ENCODE measurements around the gene PDCD1LG2. TPM values are rescaled to one million over a fixed set of nuclear protein-coding genes. Genes with fewer than 3 reads are reported as not detected.
"Not testable (repeated sequence)": the region's sequence is repeated elsewhere in the genome, so short reads cannot be mapped to it uniquely, and the experiment has no call there.

Gene PDCD1LG2
- total RNA-seq, 1 donor from 2014 or later: under 0.01 TPM

DNA sequence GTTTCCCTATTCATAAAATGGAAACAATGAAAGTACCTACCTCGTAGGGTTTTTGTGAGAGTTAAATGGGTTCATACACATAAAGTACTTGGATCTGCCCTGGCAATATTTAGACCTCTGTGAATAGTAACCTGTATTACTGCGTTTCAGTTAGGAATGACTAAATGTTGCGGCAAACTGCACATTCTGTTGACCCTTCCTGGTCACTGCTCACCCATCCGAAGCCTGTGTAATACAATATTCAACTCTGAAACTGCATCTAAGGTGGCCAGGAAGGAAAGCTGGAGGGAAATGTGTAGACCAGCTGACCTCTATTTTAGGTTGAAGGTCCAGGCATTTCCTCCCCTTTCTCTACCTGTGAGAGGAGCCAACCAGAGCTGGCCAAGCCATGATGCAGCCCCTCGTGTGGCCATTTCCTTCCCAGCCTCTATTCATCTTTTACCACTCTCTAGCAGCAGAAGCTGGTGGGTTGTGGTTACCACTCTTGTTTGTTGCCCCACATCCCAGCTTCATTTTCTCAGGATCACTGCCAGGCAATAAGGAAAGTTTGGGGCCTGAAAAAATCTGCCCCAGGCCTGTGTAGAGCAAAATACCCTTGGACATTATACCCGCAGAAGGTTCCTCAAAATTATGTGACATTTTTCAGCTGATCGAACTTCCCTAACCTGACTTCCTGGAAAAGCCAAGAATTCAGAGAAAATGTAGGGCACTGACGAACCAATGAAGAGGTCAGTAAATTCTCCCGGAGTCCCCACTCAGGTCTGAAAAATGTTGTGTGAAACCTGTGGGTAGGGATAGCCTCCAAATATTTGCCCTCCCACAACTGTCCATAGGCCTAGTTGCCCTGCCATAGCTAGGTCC, 20.5 kb upstream of the PDCD1LG2 start:
- Histone ChIP-seq H3K4me3 (ENCODE audit: low read depth, low read length) (no peak overlapping the region), H3K36me3 (ENCODE audit: control insufficient read depth, insufficient read depth, low read length) (no peaks in the 10 kb centered on the region), H3K27me3 (ENCODE audit: control insufficient read depth, insufficient read depth, low read length) (no peaks in the 10 kb centered on the region)
- no peak for FAIRE-seq
- no peak for DNase-seq (ENCODE audit: low read depth)
- TF ChIP-seq, protein P1, sequence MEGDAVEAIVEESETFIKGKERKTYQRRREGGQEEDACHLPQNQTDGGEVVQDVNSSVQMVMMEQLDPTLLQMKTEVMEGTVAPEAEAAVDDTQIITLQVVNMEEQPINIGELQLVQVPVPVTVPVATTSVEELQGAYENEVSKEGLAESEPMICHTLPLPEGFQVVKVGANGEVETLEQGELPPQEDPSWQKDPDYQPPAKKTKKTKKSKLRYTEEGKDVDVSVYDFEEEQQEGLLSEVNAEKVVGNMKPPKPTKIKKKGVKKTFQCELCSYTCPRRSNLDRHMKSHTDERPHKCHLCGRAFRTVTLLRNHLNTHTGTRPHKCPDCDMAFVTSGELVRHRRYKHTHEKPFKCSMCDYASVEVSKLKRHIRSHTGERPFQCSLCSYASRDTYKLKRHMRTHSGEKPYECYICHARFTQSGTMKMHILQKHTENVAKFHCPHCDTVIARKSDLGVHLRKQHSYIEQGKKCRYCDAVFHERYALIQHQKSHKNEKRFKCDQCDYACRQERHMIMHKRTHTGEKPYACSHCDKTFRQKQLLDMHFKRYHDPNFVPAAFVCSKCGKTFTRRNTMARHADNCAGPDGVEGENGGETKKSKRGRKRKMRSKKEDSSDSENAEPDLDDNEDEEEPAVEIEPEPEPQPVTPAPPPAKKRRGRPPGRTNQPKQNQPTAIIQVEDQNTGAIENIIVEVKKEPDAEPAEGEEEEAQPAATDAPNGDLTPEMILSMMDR (IDR thresholded peaks at IDR 0.05; ENCODE audit: insufficient read depth, low read length, severe bottlenecking): no peak

DNA sequence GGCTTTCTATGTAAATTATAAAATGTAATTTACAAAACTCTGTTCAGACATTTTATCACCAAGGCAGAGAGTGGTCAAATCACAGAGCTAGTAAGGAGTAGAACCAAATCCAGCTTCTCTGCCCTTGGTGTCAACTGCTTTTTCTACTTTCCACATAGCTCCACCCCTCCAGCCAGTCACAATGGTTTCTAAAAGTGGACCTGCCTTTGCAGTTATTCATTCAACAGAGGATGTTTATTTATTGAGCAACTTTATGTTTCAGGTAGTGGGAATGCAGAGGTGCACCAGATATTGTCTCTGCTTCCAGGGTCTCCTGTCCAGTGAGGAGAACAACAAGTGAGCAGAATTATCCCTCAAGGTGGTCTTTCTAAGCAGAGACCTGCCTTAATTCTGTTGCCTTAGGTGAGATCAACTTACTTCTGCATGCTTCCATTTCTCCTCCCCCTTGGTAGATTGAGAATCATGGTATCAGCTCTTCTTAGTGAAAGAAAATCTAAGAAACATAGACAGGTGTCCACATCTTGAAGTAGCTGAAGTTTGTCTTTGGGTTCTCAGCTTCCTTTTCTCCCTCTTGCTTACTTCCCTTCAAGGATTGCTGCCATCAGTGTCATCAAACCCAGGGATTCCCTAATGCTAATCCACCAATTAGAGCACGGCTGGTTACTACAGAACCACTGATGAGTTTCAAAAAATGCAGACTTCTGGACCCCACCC, 17.2 kb upstream of the PDCD1LG2 start:
- TF ChIP-seq, protein P1 (IDR thresholded peaks at IDR 0.05; ENCODE audit: insufficient read depth, low read length, severe bottlenecking): no peak
- no peak for FAIRE-seq
- DNase-seq (ENCODE audit: low read depth): peak; percentile 92

DNA sequence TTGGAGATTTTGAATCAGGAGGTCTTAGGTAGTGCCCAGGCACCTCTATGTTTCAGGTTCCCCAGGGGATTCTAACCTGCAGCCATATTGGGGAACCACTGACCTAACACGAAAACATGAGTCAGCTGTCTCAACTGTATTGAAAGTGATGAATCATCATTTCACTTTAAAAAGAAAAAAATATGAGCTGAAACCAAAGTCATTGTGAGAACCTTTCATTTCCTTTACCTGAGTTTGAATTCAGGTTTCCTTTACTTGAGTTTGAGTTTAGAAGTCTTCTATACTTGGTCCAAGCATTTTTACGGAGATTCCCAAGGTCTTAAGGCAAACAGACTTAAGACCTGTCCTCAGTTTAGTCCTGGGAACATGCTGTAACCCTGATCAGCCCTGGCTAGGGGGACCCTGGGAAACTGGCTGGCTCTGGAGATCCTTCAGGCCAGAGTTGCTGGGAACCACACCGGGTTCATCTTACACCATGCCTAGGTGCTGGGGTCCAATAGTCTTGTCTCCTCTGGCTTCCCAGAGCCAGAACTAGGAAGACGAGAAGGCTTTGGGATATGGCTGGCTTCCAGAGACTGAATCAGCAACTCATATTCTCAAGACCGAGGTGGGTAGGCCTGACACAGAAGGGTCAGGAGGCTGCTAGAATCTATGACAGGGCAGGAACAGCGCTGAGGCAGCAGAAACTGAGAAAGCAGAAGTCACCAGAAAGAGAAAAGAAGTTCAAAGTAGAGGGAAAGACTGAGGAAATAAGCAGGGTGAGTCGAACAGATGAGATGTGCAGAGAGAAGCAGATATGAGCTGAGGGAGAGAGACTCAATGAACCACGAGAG, 16.4 kb upstream of the PDCD1LG2 start:
- H3K4me3 ChIP-seq (ENCODE audit: low read depth, low read length): no peak overlapping the region
- H3K27me3 ChIP-seq (ENCODE audit: control insufficient read depth, insufficient read depth, low read length): no peaks in the 10 kb centered on the region
- TF ChIP-seq, protein P1 (IDR thresholded peaks at IDR 0.05; ENCODE audit: insufficient read depth, low read length, severe bottlenecking): no peak
- FAIRE-seq (no peak), DNase-seq (ENCODE audit: low read depth) (peak; percentile 94)
- no peaks in the 10 kb centered on the region for H3K36me3 ChIP-seq (ENCODE audit: control insufficient read depth, insufficient read depth, low read length)

More for the DNA sequence above, 17.2 kb upstream of the PDCD1LG2 start:
- no peak overlapping the region for H3K4me3 ChIP-seq (ENCODE audit: low read depth, low read length)
- no peaks in the 10 kb centered on the region for H3K27me3 ChIP-seq (ENCODE audit: control insufficient read depth, insufficient read depth, low read length)
- no peaks in the 10 kb centered on the region for H3K36me3 ChIP-seq (ENCODE audit: control insufficient read depth, insufficient read depth, low read length)

DNA sequence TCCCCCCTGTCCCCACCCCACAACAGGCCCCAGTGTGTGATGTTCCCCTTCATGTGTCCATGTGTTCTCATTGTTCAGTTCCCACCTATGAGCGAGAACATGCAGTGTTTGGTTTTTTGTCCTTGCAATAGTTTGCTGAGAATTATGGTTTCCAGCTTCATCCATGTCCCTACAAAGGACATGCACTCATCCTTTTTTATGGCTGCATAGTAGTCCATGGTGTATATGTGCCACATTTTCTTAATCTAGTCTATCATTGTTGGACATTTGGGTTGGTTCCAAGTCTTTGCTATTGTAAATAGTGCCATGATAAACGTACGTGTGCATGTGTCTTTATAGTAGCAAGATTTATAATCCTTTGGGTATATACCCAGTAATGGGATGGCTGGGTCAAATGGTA, 15.6 kb upstream of the PDCD1LG2 start:
- H3K27me3 ChIP-seq (ENCODE audit: control insufficient read depth, insufficient read depth, low read length); H3K4me3 ChIP-seq (ENCODE audit: low read depth, low read length); DNase-seq (ENCODE audit: low read depth); FAIRE-seq; H3K36me3 ChIP-seq (ENCODE audit: control insufficient read depth, insufficient read depth, low read length): not testable (repeated sequence)

DNA sequence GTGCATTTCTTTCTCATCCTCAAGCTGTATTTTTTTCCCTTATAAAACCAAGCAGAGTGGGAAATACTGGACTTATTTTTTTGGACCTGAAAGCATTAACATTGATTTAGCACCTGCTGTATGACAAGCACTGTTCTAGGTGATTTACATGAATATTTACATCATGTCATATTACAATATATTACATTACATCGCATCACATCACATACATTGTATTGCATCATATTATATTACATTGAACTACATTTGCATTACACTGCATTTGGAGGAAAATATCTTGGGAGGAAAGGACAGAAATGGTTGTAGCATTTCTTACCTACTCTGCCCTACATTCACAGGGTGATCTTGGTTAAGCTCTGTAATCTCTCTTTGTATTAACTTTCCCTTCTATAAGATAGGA, 11.2 kb upstream of the PDCD1LG2 start:
- H3K4me3 ChIP-seq (ENCODE audit: low read depth, low read length): no peak overlapping the region
- H3K27me3 ChIP-seq (ENCODE audit: control insufficient read depth, insufficient read depth, low read length): no peaks in the 10 kb centered on the region
- FAIRE-seq (no peak), DNase-seq (ENCODE audit: low read depth) (no peak)
- TF ChIP-seq, protein P1 (IDR thresholded peaks at IDR 0.05; ENCODE audit: insufficient read depth, low read length, severe bottlenecking): no peak
- H3K36me3 ChIP-seq (ENCODE audit: control insufficient read depth, insufficient read depth, low read length): no peaks in the 10 kb centered on the region
